HepG2 (cell line): ENCODE data around the gene NUFIP2. TPM values are rescaled to one million over a fixed set of nuclear protein-coding genes. Genes with fewer than 3 reads are reported as not detected.
A peak's percentile ranks its signal among the peaks of the same experiment; 100 is the strongest.

ENCODE experiments used
- ATRX ChIP-seq: sonication (generic); formaldehyde crosslinking; IDR thresholded peaks from 2 replicates; pipeline ENCODE4 v1.4.0; 2020; ENCODE audit warnings: missing genetic modification reagents, borderline replicate concordance
- ELF1 ChIP-seq: sonication (generic); formaldehyde crosslinking; IDR thresholded peaks from 2 replicates; pipeline ENCODE4 v1.4.0; 2020; ENCODE audit warnings: missing genetic modification reagents
- GABPA ChIP-seq, 2 experiments: IDR thresholded peaks; 2 replicates each; pipeline ENCODE4 v1.6.1; 2011 to 2016; ENCODE audit warnings: low read depth in 2 of 2, low read length in 1 of 2, missing biosample characterization in 1 of 2, missing genetic modification characterization in 1 of 2
- MATR3 ChIP-seq: sonication (generic); formaldehyde crosslinking; IDR thresholded peaks from 2 replicates; pipeline ENCODE4 v1.4.0; 2020; ENCODE audit warnings: missing genetic modification reagents
- MLLT10 ChIP-seq: sonication (generic); formaldehyde crosslinking; IDR thresholded peaks from 2 replicates; pipeline ENCODE4 v1.4.0; 2020; ENCODE audit warnings: missing genetic modification reagents
- MTA3 ChIP-seq: sonication (generic); formaldehyde crosslinking; IDR thresholded peaks from 2 replicates; pipeline ENCODE4 v1.4.0; 2020; ENCODE audit warnings: missing genetic modification reagents
- MTF2 ChIP-seq: sonication (generic); formaldehyde crosslinking; IDR thresholded peaks from 2 replicates; pipeline ENCODE4 v1.5.0; 2020; ENCODE audit warnings: missing genetic modification reagents, borderline replicate concordance
- MZF1 ChIP-seq: sonication (generic); formaldehyde crosslinking; IDR thresholded peaks from 2 replicates; pipeline ENCODE4 v1.8.1; 2023; ENCODE audit warnings: mild to moderate bottlenecking, missing genetic modification reagents, borderline replicate concordance
- PAF1 ChIP-seq: IDR thresholded peaks from 2 replicates; pipeline ENCODE4 v1.6.1; 2016; ENCODE audit warnings: missing genetic modification reagents, missing compliant biosample characterization
- PHF5A ChIP-seq: IDR thresholded peaks from one replicate; pipeline ENCODE4 v1.6.1; 2018; ENCODE audit warnings: low read depth, missing genetic modification reagents; ENCODE audit not compliant: unreplicated experiment
- RFX3 ChIP-seq: IDR thresholded peaks from 2 replicates; pipeline ENCODE4 v1.6.1; 2016; ENCODE audit warnings: missing biosample characterization, missing genetic modification reagents
- RORA ChIP-seq: sonication (generic); formaldehyde crosslinking; IDR thresholded peaks from 2 replicates; pipeline ENCODE4 v1.5.0; 2020; ENCODE audit warnings: mild to moderate bottlenecking, missing genetic modification reagents, moderate library complexity
- SP140L ChIP-seq: sonication (generic); formaldehyde crosslinking; IDR thresholded peaks from 2 replicates; pipeline ENCODE4 v1.4.0; 2020; ENCODE audit warnings: missing genetic modification reagents, borderline replicate concordance
- SRSF4 ChIP-seq: fragments of 200-400 bp; formaldehyde crosslinking; IDR thresholded peaks from one replicate; pipeline ENCODE4 v1.6.1; 2018; ENCODE audit warnings: mild to moderate bottlenecking, low read depth, low read length, moderate library complexity; ENCODE audit not compliant: poor library complexity, severe bottlenecking
- TGIF2 ChIP-seq: IDR thresholded peaks from 2 replicates; pipeline ENCODE4 v1.6.1; 2016; ENCODE audit warnings: control low read depth, missing compliant biosample characterization
- TSC22D2 ChIP-seq: sonication (generic); formaldehyde crosslinking; IDR thresholded peaks from 2 replicates; pipeline ENCODE4 v1.5.1; 2020; ENCODE audit warnings: missing genetic modification reagents, mild to moderate bottlenecking, borderline replicate concordance
- ZBTB21 ChIP-seq: sonication (generic); formaldehyde crosslinking; IDR thresholded peaks from 2 replicates; pipeline ENCODE4 v1.4.0; 2020; ENCODE audit warnings: missing genetic modification reagents
- ZEB1 ChIP-seq: IDR thresholded peaks from 2 replicates; pipeline ENCODE4 v1.6.1; 2012; ENCODE audit warnings: mild to moderate bottlenecking, low read depth, inconsistent platforms; ENCODE audit not compliant: insufficient replicate concordance
- ZNF160 ChIP-seq: sonication (generic); formaldehyde crosslinking; IDR thresholded peaks from 2 replicates; pipeline ENCODE4 v1.8.0; 2022; ENCODE audit warnings: mild to moderate bottlenecking, inconsistent platforms, missing genetic modification reagents
- ZNF24 ChIP-seq: fragments of 450-650 bp; IDR thresholded peaks from 2 replicates; pipeline ENCODE4 v1.6.1; 2017; ENCODE audit warnings: antibody characterized with exemption, mild to moderate bottlenecking
- ZNF446 ChIP-seq: sonication (generic); formaldehyde crosslinking; IDR thresholded peaks from 2 replicates; pipeline ENCODE4 v1.5.0; 2020; ENCODE audit warnings: mild to moderate bottlenecking, missing genetic modification reagents
- ZNF549 ChIP-seq: sonication (generic); formaldehyde crosslinking; IDR thresholded peaks from 2 replicates; pipeline ENCODE4 v1.5.0; 2020; ENCODE audit warnings: missing genetic modification reagents
- ZNF564 ChIP-seq: sonication (generic); formaldehyde crosslinking; IDR thresholded peaks from 2 replicates; pipeline ENCODE4 v1.8.1; 2023; ENCODE audit warnings: mild to moderate bottlenecking, missing genetic modification reagents
- ZNF607 ChIP-seq: sonication (generic); formaldehyde crosslinking; IDR thresholded peaks from 2 replicates; pipeline ENCODE4 v1.5.1; 2020; ENCODE audit warnings: missing genetic modification reagents, mild to moderate bottlenecking, borderline replicate concordance
- ZNF772 ChIP-seq: sonication (generic); formaldehyde crosslinking; IDR thresholded peaks from 2 replicates; pipeline ENCODE4 v1.5.0; 2020; ENCODE audit warnings: mild to moderate bottlenecking, missing genetic modification reagents
- polyA plus RNA-seq, 8 experiments: library from polyadenylated mRNA; depleted of rRNA in 3 of 8; stranded (reverse) in 7 of 8; unstranded in 1 of 8; fragments of >200 nt; fragmentation: Illumina TruSeq in 4 of 8; extraction: Trizol in 4 of 8; gene quantifications; 2 replicates each; pipeline versions ENCODE4 v1.2.1 to v1.2.3, GENCODE V29; 2011 to 2016; ENCODE audit warnings: low read depth in 4 of 8, missing spikeins in 1 of 8, mixed read lengths in 1 of 8; ENCODE audit not compliant: insufficient read depth in 1 of 8
- total RNA-seq, 5 experiments: library from RNA; depleted of rRNA; stranded (reverse); fragments of >200 nt; fragmentation: Illumina TruSeq; extraction: Trizol; gene quantifications; 2 replicates each; pipeline ENCODE4 v1.2.3, GENCODE V29; 2016; ENCODE audit warnings: low read depth in 1 of 5
- TF ChIP-seq, protein P1 (sequence below): sonication (generic); formaldehyde crosslinking; IDR thresholded peaks from 2 replicates; pipeline ENCODE4 v1.4.0; 2020; ENCODE audit warnings: missing genetic modification reagents, borderline replicate concordance
- TF ChIP-seq, protein P2 (sequence below): sonication (generic); formaldehyde crosslinking; IDR thresholded peaks from 2 replicates; pipeline ENCODE4 v1.8.0; 2023; ENCODE audit warnings: mild to moderate bottlenecking, missing genetic modification reagents

Gene NUFIP2
- total and polyA plus RNA-seq, 2 of the 13 experiments (the other 11 are each of a cell fraction or from before 2014, with no cell fraction given), result 10.3 to 30.8 TPM

DNA sequence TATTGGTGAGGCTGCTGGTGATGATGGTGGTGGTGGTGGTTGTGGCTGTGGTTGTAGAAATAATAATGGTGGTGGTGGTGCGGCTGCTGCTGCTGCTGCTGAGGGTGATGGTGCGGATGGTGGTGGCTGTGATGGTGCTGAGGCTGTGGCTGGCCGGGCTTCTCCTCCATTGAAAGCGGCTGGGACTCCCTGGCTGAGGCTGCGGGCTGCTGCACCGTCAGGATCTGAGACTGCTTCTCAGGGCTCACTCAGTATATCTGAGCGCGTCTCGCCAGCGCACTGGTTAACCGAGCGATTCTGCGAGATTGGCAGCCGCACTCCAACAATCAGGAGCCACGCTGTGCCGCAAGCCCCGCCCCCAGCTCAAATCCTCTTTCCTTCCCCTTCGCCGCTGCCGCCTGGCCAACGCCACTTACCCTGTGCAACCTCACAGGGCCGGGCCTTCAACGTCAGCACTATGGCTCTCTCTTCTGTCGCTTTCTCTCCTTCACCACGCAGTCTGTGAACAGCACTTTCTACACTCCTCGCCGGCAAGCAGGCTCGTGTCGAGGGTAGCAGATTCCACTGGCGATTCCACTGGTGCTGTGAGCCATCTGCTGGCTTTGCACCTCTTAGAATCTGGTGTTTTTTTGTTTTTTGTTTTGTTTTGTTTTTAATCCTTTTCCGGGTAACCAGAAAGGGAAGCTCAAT is at the start of gene NUFIP2 (continued):
- TF ChIP-seq ZNF607 (CRISPR knock-in tag), result 0 out of 2 replicates have a peak, but pooled peaks have one; percentile 60
- peak; percentile 33; the same call in 1 of the 2 replicates for TF ChIP-seq GABPA (IDR thresholded peaks at IDR 0.05; ENCODE audit: low read depth, low read length)
- TF ChIP-seq GABPA (CRISPR knock-in tag; IDR thresholded peaks at IDR 0.05; ENCODE audit: low read depth), result peak; percentile 76
- peak; percentile 83 for TF ChIP-seq ZBTB21
- 0 out of 2 replicates have a peak, but pooled peaks have one; percentile 43 for TF ChIP-seq TGIF2 (CRISPR knock-in tag)
- TF ChIP-seq, protein P1, sequence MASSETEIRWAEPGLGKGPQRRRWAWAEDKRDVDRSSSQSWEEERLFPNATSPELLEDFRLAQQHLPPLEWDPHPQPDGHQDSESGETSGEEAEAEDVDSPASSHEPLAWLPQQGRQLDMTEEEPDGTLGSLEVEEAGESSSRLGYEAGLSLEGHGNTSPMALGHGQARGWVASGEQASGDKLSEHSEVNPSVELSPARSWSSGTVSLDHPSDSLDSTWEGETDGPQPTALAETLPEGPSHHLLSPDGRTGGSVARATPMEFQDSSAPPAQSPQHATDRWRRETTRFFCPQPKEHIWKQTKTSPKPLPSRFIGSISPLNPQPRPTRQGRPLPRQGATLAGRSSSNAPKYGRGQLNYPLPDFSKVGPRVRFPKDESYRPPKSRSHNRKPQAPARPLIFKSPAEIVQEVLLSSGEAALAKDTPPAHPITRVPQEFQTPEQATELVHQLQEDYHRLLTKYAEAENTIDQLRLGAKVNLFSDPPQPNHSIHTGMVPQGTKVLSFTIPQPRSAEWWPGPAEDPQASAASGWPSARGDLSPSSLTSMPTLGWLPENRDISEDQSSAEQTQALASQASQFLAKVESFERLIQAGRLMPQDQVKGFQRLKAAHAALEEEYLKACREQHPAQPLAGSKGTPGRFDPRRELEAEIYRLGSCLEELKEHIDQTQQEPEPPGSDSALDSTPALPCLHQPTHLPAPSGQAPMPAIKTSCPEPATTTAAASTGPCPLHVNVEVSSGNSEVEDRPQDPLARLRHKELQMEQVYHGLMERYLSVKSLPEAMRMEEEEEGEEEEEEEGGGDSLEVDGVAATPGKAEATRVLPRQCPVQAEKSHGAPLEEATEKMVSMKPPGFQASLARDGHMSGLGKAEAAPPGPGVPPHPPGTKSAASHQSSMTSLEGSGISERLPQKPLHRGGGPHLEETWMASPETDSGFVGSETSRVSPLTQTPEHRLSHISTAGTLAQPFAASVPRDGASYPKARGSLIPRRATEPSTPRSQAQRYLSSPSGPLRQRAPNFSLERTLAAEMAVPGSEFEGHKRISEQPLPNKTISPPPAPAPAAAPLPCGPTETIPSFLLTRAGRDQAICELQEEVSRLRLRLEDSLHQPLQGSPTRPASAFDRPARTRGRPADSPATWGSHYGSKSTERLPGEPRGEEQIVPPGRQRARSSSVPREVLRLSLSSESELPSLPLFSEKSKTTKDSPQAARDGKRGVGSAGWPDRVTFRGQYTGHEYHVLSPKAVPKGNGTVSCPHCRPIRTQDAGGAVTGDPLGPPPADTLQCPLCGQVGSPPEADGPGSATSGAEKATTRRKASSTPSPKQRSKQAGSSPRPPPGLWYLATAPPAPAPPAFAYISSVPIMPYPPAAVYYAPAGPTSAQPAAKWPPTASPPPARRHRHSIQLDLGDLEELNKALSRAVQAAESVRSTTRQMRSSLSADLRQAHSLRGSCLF (CRISPR knock-in tag), result no peak
- TF ChIP-seq SP140L (CRISPR knock-in tag), result 0 out of 2 replicates have a peak, but pooled peaks have one; percentile 63
- peak; percentile 69; the same call in 1 of the 2 replicates for TF ChIP-seq ZNF160
- TF ChIP-seq ZNF549 (CRISPR knock-in tag), result no peak
- TF ChIP-seq RFX3 (CRISPR knock-in tag), result no peak
- TF ChIP-seq ZNF772 (CRISPR knock-in tag), result peak; percentile 83
- TF ChIP-seq MLLT10, result no peak
- peak; percentile 70 for TF ChIP-seq ELF1 (CRISPR knock-in tag)
- no peak for TF ChIP-seq MTF2 (CRISPR knock-in tag)
- TF ChIP-seq MATR3 (CRISPR knock-in tag), result no peak
- TF ChIP-seq ZNF446 (CRISPR knock-in tag), result no peak
- TF ChIP-seq ATRX, result no peak
- TF ChIP-seq ZEB1, result peak; percentile 50
- TF ChIP-seq RORA (CRISPR knock-in tag), result no peak
- peak; percentile 89; the same call in 1 of the 2 replicates for TF ChIP-seq TSC22D2 (CRISPR knock-in tag)
- TF ChIP-seq PHF5A (CRISPR knock-in tag), result no peak
- TF ChIP-seq SRSF4, result no peak
- TF ChIP-seq ZNF564 (CRISPR knock-in tag), result no peak; the same call in 1 of the 2 replicates
- TF ChIP-seq, protein P2, sequence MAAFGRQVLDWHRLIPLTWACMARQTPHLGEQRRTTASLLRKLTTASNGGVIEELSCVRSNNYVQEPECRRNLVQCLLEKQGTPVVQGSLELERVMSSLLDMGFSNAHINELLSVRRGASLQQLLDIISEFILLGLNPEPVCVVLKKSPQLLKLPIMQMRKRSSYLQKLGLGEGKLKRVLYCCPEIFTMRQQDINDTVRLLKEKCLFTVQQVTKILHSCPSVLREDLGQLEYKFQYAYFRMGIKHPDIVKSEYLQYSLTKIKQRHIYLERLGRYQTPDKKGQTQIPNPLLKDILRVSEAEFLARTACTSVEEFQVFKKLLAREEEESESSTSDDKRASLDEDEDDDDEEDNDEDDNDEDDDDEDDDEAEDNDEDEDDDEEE (CRISPR knock-in tag), result no peak
- TF ChIP-seq MTA3 (CRISPR knock-in tag), result no peak
- no peak for TF ChIP-seq PAF1 (CRISPR knock-in tag)
- TF ChIP-seq MZF1, result 0 out of 2 replicates have a peak, but pooled peaks have one; percentile 48
- TF ChIP-seq ZNF24, result no peak; the same call in 1 of the 2 replicates
